ENCODE measurements around the gene TOR3A.

GRCh38 chr1:179126338-179127060, 44.6 kb downstream of the TOR3A start:
- TF ChIP-seq POLR2A (IDR thresholded peaks at IDR 0.05) (no peak), CTCF (IDR thresholded peaks at IDR 0.05) (no peak)
